Panc1 (cell line): ENCODE data around the gene UBA1. TPM values are rescaled to one million over a fixed set of nuclear protein-coding genes. Genes with fewer than 3 reads are reported as not detected.

Source experiments
- ATAC-seq: fragments of 200-7000 bp; cut with Tn5 transposase; 2 replicates; pipeline ENCODE4 v1.9.1; 2020; ENCODE audit warnings: mild to moderate bottlenecking, moderate library complexity
- BruUV-seq: library from RNA; stranded (reverse); fragments of 400-500 nt; replicated peaks from 2 replicates; lab custom pipeline; 2021; lab: Mats Ljungman, UMichigan
- CTCF ChIA-PET: fragments of 300-600 bp; sonication (Branson Sonifier 250); formaldehyde crosslinking; loops from one replicate; lab custom pipeline; 2022; ENCODE audit warnings: antibody characterized with exemption; lab: Charles Lee
- POLR2A ChIA-PET: fragments of 300-600 bp; sonication (Branson Sonifier 250); formaldehyde crosslinking; loops from one replicate; lab custom pipeline; 2022; ENCODE audit warnings: antibody characterized with exemption; lab: Charles Lee
- DNase-seq: peaks from one replicate; pipeline ENCODE4 v3.0.0-alpha.2; 2010; ENCODE audit warnings: low read depth, low spot score
- H3K27ac ChIP-seq: 2 replicates; pipeline ENCODE4 v1.5.1; 2011; ENCODE audit warnings: mild to moderate bottlenecking, low read length, inconsistent platforms
- H3K27me3 ChIP-seq: fragments of 200-500 bp; sonication (Bioruptor generic); 2 replicates; pipeline ENCODE4 v1.6.0; 2014; ENCODE audit warnings: low read length, inconsistent platforms; ENCODE audit not compliant: control insufficient read depth, insufficient read depth
- H3K36me3 ChIP-seq: fragments of 200-500 bp; sonication (Bioruptor generic); 2 replicates; pipeline ENCODE4 v1.5.1; 2014; ENCODE audit warnings: inconsistent platforms, mild to moderate bottlenecking, low read length, moderate library complexity; ENCODE audit not compliant: control insufficient read depth, insufficient read depth
- H3K4me1 ChIP-seq: 2 replicates; pipeline ENCODE4 v1.5.1; 2011; ENCODE audit warnings: inconsistent platforms, mild to moderate bottlenecking, low read length, moderate library complexity; ENCODE audit not compliant: control insufficient read depth, insufficient read depth
- H3K4me3 ChIP-seq, 2 experiments: 2 replicates each; pipeline ENCODE4 v1.5.1; 2011 to 2012; ENCODE audit warnings: low read depth in 2 of 2, low read length in 2 of 2, mild to moderate bottlenecking in 2 of 2, inconsistent platforms in 1 of 2, moderate library complexity in 1 of 2
- H3K9me3 ChIP-seq: fragments of 200-500 bp; sonication (Bioruptor generic); 2 replicates; pipeline ENCODE4 v1.5.1; 2014; ENCODE audit warnings: low read depth, mild to moderate bottlenecking, inconsistent platforms, low read length, moderate library complexity; ENCODE audit not compliant: control insufficient read depth, insufficient read depth
- CTCF ChIP-seq: fragments of 450-650 bp; IDR thresholded peaks from 2 replicates; pipeline ENCODE4 v1.5.1; 2017; ENCODE audit warnings: mild to moderate bottlenecking
- POLR2AphosphoS5 ChIP-seq: IDR thresholded peaks from 2 replicates; pipeline ENCODE4 v1.6.1; 2012; ENCODE audit warnings: mild to moderate bottlenecking, low read depth, low read length, moderate library complexity
- REST ChIP-seq, 2 experiments: IDR thresholded peaks; 2 replicates each; pipeline ENCODE4 v1.6.1; 2011 to 2012; ENCODE audit warnings: low read depth in 2 of 2, control low read depth in 1 of 2, low read length in 1 of 2, mild to moderate bottlenecking in 1 of 2, moderate library complexity in 1 of 2; ENCODE audit not compliant: insufficient read depth in 1 of 2
- SIN3A ChIP-seq: IDR thresholded peaks from 2 replicates; pipeline ENCODE4 v1.6.1; 2012; ENCODE audit warnings: low read depth, mild to moderate bottlenecking, low read length, moderate library complexity, borderline replicate concordance; ENCODE audit not compliant: insufficient read depth
- TCF7L2 ChIP-seq: IDR thresholded peaks from 2 replicates; pipeline ENCODE4 v1.6.1; 2011; ENCODE audit warnings: mild to moderate bottlenecking, low read depth, low read length, inconsistent platforms
- in situ Hi-C: cut with HindIII; loops from 2 replicates; pipeline ENCODE4 v1.10.0; 2016; ENCODE audit warnings: low sequenced_read_pairs, low pct_unique_long_range_greater_than_20kb
- intact Hi-C: fragments of 100-400 bp; cut with micrococcal nuclease; formaldehyde crosslinking; loops from one replicate; pipeline ENCODE4 v1.10.0; 2022; ENCODE audit not compliant: unreplicated experiment
- total RNA-seq: library from RNA; stranded (reverse); gene quantifications from one replicate; pipeline ENCODE4 v1.2.1, GENCODE V29; 2021; ENCODE audit not compliant: unreplicated experiment

Gene UBA1
- total RNA-seq, 1 experiment from 2014 or later, result 302 TPM

GRCh38 chrX:47146121-47146935 lies 47.3 kb upstream of the UBA1 start:
- Histone ChIP-seq H3K27me3 (no peaks in the 10 kb centered on the region), H3K27ac (peak overlapping the region; percentile 91), H3K4me1 (peaks cover 3% of the 10 kb centered on the region; the same call in 1 of the 2 replicates), H3K36me3 (no peaks in the 10 kb centered on the region; the same call in none of the 2 replicates), H3K4me3 (peak overlapping the region; percentile 84 to 85), H3K9me3 (no peaks in the 10 kb centered on the region)
- TF ChIP-seq REST (IDR thresholded peaks at IDR 0.05; ENCODE audit: insufficient read depth in 1 of 2, low read depth in 2 of 2, low read length in 1 of 2) (no peak), CTCF (no peak), POLR2AphosphoS5 (no peak), TCF7L2 (no peak), SIN3A (no peak)
- ATAC-seq (no peak), DNase-seq (no peak)
- ChIA-PET POLR2A (no interaction called here), CTCF (no interaction called here)
- intact Hi-C loops (no loop called here), in situ Hi-C loops (no loop called here)
- BruUV-seq, result no TSS peak

- peaks cover 3% of the 10 kb centered on the region; the same call in 1 of the 2 replicates for H3K4me1 ChIP-seq
- TF ChIP-seq CTCF, result no peak
- TF ChIP-seq TCF7L2, result no peak
- TF ChIP-seq POLR2AphosphoS5, result no peak
- TF ChIP-seq SIN3A, result no peak
- H3K27me3 ChIP-seq, result no peaks in the 10 kb centered on the region
- no TSS peak for BruUV-seq
- DNase-seq (no peak), ATAC-seq (no peak)
- no peak overlapping the region for H3K27ac ChIP-seq
- ChIA-PET POLR2A (no interaction called here), CTCF (no interaction called here)
- H3K4me3 ChIP-seq, result peak overlapping the region; percentile 84 to 85
- in situ Hi-C loops (no loop called here), intact Hi-C loops (no loop called here)
- H3K9me3 ChIP-seq, result no peaks in the 10 kb centered on the region
- H3K36me3 ChIP-seq, result peaks cover 2% of the 10 kb centered on the region
These were observed 46.4 kb upstream of the UBA1 start for GRCh38 chrX:47146936-47147859.
